SK-N-MC (cell line): ENCODE measurements around the gene WFIKKN1.

ENCODE experiments used
- EZH2 ChIP-seq: fragments of 200-600 bp; sonication (generic); IDR thresholded peaks from one replicate; pipeline ENCODE4 v1.6.1; 2017; ENCODE audit warnings: antibody characterized with exemption
- FOXP2 ChIP-seq: optimal IDR thresholded peaks from 2 replicates; pipeline ENCODE3; 2011; ENCODE audit warnings: mild to moderate bottlenecking, moderate library complexity; ENCODE audit not compliant: insufficient read depth; ENCODE audit errors: extremely low read length, control extremely low read depth
- POLR2AphosphoS5 ChIP-seq: IDR thresholded peaks from 2 replicates; pipeline ENCODE4 v1.6.1; 2012; ENCODE audit warnings: mild to moderate bottlenecking, low read depth, low read length, borderline replicate concordance

GRCh38 chr16:671353-672131 lies 40.8 kb downstream of the WFIKKN1 start:
- TF ChIP-seq EZH2: no peak
- TF ChIP-seq POLR2AphosphoS5: no peak
- no peak for TF ChIP-seq FOXP2
